ENCODE measurements around the gene SETBP1.

DNA sequence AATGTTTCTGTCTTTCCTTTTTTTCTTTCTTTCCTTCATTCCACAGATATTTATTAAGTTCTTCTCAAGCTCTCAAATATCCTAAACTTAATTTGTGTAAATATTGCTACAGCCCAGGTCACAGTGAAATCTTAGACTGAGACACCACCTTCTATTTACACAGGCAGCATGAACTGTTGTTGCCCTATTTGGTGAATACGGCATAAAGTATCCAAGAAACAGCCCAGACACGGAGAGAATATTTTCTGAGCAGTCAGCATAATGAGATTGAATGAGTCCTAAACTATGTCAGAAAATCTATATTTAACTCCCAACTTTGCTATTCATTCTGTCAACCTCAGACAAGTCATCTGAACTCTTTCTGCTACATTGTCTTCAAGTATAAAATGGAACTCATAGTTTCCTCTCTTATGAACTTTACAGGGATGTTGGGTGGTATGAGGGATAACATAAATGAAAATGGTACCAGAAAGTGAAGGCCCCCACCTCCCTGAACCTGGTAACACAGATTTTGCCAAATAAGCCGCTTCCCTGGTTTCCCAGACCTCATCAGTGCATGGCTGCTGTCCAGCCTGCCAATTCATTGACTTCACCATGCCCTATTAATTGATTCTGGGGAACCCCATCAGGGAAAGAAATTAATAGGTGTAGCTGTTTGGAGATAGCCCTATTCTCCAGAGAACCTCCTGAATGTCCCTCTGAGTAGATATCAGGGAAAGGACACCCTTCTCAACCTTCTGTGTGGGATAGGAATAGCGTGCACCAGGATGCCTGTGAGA is 235.9 kb downstream of the SETBP1 start:
- TF ChIP-seq, protein P1, sequence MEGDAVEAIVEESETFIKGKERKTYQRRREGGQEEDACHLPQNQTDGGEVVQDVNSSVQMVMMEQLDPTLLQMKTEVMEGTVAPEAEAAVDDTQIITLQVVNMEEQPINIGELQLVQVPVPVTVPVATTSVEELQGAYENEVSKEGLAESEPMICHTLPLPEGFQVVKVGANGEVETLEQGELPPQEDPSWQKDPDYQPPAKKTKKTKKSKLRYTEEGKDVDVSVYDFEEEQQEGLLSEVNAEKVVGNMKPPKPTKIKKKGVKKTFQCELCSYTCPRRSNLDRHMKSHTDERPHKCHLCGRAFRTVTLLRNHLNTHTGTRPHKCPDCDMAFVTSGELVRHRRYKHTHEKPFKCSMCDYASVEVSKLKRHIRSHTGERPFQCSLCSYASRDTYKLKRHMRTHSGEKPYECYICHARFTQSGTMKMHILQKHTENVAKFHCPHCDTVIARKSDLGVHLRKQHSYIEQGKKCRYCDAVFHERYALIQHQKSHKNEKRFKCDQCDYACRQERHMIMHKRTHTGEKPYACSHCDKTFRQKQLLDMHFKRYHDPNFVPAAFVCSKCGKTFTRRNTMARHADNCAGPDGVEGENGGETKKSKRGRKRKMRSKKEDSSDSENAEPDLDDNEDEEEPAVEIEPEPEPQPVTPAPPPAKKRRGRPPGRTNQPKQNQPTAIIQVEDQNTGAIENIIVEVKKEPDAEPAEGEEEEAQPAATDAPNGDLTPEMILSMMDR (IDR thresholded peaks at IDR 0.05; ENCODE audit: low read length): no peak
- no peak for TF ChIP-seq EZH2 (IDR thresholded peaks at IDR 0.05; ENCODE audit: borderline replicate concordance, low read length)
